ENCODE measurements around the gene KIF15.

Gene KIF15

GRCh38 chr3:44761424-44762169 is at the start of gene KIF15, which contains the start of gene KIAA1143:
Gene KIF15, plus strand, starts transcription at chr3:44761794. Its CDS starts 72 bp downstream, at chr3:44761866.
Gene KIAA1143, minus strand, starts transcription at chr3:44761619. Its CDS starts 17 bp downstream, at chr3:44761602.
- Mint-ChIP-seq H3K9me3 (no peaks in the 10 kb centered on the region), H3K36me3 (peaks cover 45% of the 10 kb centered on the region), H3K27ac (peak within 1 kb of the TSS; percentile 86), H3K4me3 (peak within 1 kb of the TSS; percentile 82), H3K4me1 (peaks cover 27% of the 10 kb centered on the region)
- ATAC-seq = peak; percentile 95
- peak; percentile 97 to 98 for DNase-seq (ENCODE audit: low spot score in 2 of 2)

- peaks cover 11% of the 10 kb centered on the region for H3K36me3 Mint-ChIP-seq
- peak; percentile 91 for ATAC-seq
- peaks cover 16% of the 10 kb centered on the region for H3K9me3 Mint-ChIP-seq
These were observed 49.0 kb upstream of the KIF15 start, which contains the start of gene ZNF502 for GRCh38 chr3:44712455-44713075. Gene ZNF502, plus strand, starts transcription at chr3:44712660. Its CDS starts 7,602 bp downstream, at chr3:44720262.

GRCh38 chr3:44721231-44722102 is 40.1 kb upstream of the KIF15 start:
- Mint-ChIP-seq H3K27ac (no peak overlapping the region), H3K4me1 (no peaks in the 10 kb centered on the region), H3K4me3 (no peak overlapping the region), H3K36me3 (peaks cover 41% of the 10 kb centered on the region), H3K9me3 (peaks cover 36% of the 10 kb centered on the region)
- ATAC-seq (no peak), DNase-seq (ENCODE audit: low spot score in 2 of 2) (no peak)

More at GRCh38 chr3:44712455-44713075, 49.0 kb upstream of the KIF15 start, which contains the start of gene ZNF502:
- Mint-ChIP-seq H3K4me1 (peaks cover 15% of the 10 kb centered on the region), H3K27ac (peak within 1 kb of the TSS; percentile 88), H3K4me3 (peak within 1 kb of the TSS; percentile 93)
- DNase-seq (ENCODE audit: low spot score in 2 of 2) = peak; percentile 31 to 59

GRCh38 chr3:44722103-44722401 is 39.5 kb upstream of the KIF15 start:
- H3K36me3 Mint-ChIP-seq = peaks cover 36% of the 10 kb centered on the region
- ATAC-seq = no peak
- H3K27ac Mint-ChIP-seq = no peak overlapping the region
- peaks cover 33% of the 10 kb centered on the region for H3K9me3 Mint-ChIP-seq
- no peak for DNase-seq (ENCODE audit: low spot score in 2 of 2)
- H3K4me3 Mint-ChIP-seq = no peak overlapping the region
- no peaks in the 10 kb centered on the region for H3K4me1 Mint-ChIP-seq

- DNase-seq (ENCODE audit: low spot score in 2 of 2) (peak; percentile 71 to 85), ATAC-seq (peak; percentile 100)
- Mint-ChIP-seq H3K27ac (peak within 1 kb of the TSS; percentile 90), H3K4me3 (peak within 1 kb of the TSS; percentile 99), H3K4me1 (peaks cover 14% of the 10 kb centered on the region), H3K9me3 (peaks cover 29% of the 10 kb centered on the region), H3K36me3 (no peaks in the 10 kb centered on the region)
These were observed 32.1 kb upstream of the KIF15 start, which contains the start of gene ZNF501 for GRCh38 chr3:44729384-44729910. Gene ZNF501, plus strand, starts transcription at chr3:44729635. Its CDS starts 4,787 bp downstream, at chr3:44734422.

- Mint-ChIP-seq H3K36me3 (no peaks in the 10 kb centered on the region), H3K4me3 (no peak overlapping the region), H3K27ac (no peak overlapping the region), H3K9me3 (peaks cover 30% of the 10 kb centered on the region), H3K4me1 (peaks cover 6% of the 10 kb centered on the region)
- no peak for DNase-seq (ENCODE audit: low spot score in 2 of 2)
- no peak for ATAC-seq
These were observed 26.9 kb upstream of the KIF15 start for GRCh38 chr3:44734646-44735168.

- Mint-ChIP-seq H3K27ac (peak overlapping the region; percentile 86), H3K4me3 (peak overlapping the region; percentile 82), H3K9me3 (no peaks in the 10 kb centered on the region), H3K36me3 (peaks cover 42% of the 10 kb centered on the region), H3K4me1 (peaks cover 27% of the 10 kb centered on the region)
- ATAC-seq (no peak), DNase-seq (ENCODE audit: low spot score in 2 of 2) (no peak)
These were observed 532 bp upstream of the KIF15 start for GRCh38 chr3:44761101-44761423.

GRCh38 chr3:44762170-44762677 is 630 bp downstream of the KIF15 start:
- Mint-ChIP-seq H3K36me3 (peaks cover 48% of the 10 kb centered on the region), H3K27ac (peak overlapping the region; percentile 86), H3K9me3 (no peaks in the 10 kb centered on the region), H3K4me3 (peak overlapping the region; percentile 82), H3K4me1 (peaks cover 24% of the 10 kb centered on the region)
- DNase-seq (ENCODE audit: low spot score in 2 of 2) = no peak
- ATAC-seq = no peak

- Mint-ChIP-seq H3K9me3 (no peaks in the 10 kb centered on the region), H3K4me1 (peaks cover 20% of the 10 kb centered on the region), H3K4me3 (peak overlapping the region; percentile 82), H3K27ac (peak overlapping the region; percentile 86), H3K36me3 (peaks cover 48% of the 10 kb centered on the region)
- no peak for ATAC-seq
- DNase-seq (ENCODE audit: low spot score in 2 of 2) = no peak
These were observed 1.1 kb downstream of the KIF15 start for GRCh38 chr3:44762690-44763089.

- Mint-ChIP-seq H3K4me1 (peaks cover 13% of the 10 kb centered on the region), H3K36me3 (peaks cover 36% of the 10 kb centered on the region), H3K4me3 (no peak overlapping the region), H3K27ac (no peak overlapping the region), H3K9me3 (no peaks in the 10 kb centered on the region)
- DNase-seq (ENCODE audit: low spot score in 2 of 2) = no peak
- no peak for ATAC-seq
These were observed 2.7 kb downstream of the KIF15 start for GRCh38 chr3:44764248-44764647.

GRCh38 chr3:44771424-44772098 is 10.0 kb downstream of the KIF15 start:
- no peak for ATAC-seq
- Mint-ChIP-seq H3K4me1 (no peaks in the 10 kb centered on the region), H3K27ac (no peak overlapping the region), H3K36me3 (peaks cover 21% of the 10 kb centered on the region), H3K4me3 (no peak overlapping the region), H3K9me3 (peaks cover 6% of the 10 kb centered on the region)
- DNase-seq (ENCODE audit: low spot score in 2 of 2) = no peak

GRCh38 chr3:44772099-44772442 is 10.5 kb downstream of the KIF15 start:
- no peak overlapping the region for H3K27ac Mint-ChIP-seq
- no peak for DNase-seq (ENCODE audit: low spot score in 2 of 2)
- H3K4me3 Mint-ChIP-seq = no peak overlapping the region
- H3K4me1 Mint-ChIP-seq = no peaks in the 10 kb centered on the region
- H3K36me3 Mint-ChIP-seq = peaks cover 17% of the 10 kb centered on the region
- ATAC-seq = no peak
- peaks cover 6% of the 10 kb centered on the region for H3K9me3 Mint-ChIP-seq

GRCh38 chr3:44782891-44783290 is 21.3 kb downstream of the KIF15 start:
- Mint-ChIP-seq H3K36me3 (peaks cover 45% of the 10 kb centered on the region), H3K27ac (no peak overlapping the region), H3K4me1 (no peaks in the 10 kb centered on the region), H3K9me3 (no peaks in the 10 kb centered on the region), H3K4me3 (no peak overlapping the region)
- ATAC-seq (no peak), DNase-seq (ENCODE audit: low spot score in 2 of 2) (no peak)

- DNase-seq (ENCODE audit: low spot score in 2 of 2) (no peak), ATAC-seq (no peak)
- H3K4me1 Mint-ChIP-seq = no peaks in the 10 kb centered on the region
- no peaks in the 10 kb centered on the region for H3K9me3 Mint-ChIP-seq
- H3K36me3 Mint-ChIP-seq = peaks cover 22% of the 10 kb centered on the region
- H3K4me3 Mint-ChIP-seq = no peak overlapping the region
- H3K27ac Mint-ChIP-seq = no peak overlapping the region
These were observed 33.6 kb downstream of the KIF15 start for GRCh38 chr3:44795197-44795596.
